NCI-H446 treated with DMSO at 0.1 percent for 48 hours (cell line): ENCODE results near the gene PKP1.

Experiments
- DNase-seq: peaks from one replicate; lab custom pipeline; 2025; lab: John Stamatoyannopoulos, UW

PKP1 gene

DNA sequence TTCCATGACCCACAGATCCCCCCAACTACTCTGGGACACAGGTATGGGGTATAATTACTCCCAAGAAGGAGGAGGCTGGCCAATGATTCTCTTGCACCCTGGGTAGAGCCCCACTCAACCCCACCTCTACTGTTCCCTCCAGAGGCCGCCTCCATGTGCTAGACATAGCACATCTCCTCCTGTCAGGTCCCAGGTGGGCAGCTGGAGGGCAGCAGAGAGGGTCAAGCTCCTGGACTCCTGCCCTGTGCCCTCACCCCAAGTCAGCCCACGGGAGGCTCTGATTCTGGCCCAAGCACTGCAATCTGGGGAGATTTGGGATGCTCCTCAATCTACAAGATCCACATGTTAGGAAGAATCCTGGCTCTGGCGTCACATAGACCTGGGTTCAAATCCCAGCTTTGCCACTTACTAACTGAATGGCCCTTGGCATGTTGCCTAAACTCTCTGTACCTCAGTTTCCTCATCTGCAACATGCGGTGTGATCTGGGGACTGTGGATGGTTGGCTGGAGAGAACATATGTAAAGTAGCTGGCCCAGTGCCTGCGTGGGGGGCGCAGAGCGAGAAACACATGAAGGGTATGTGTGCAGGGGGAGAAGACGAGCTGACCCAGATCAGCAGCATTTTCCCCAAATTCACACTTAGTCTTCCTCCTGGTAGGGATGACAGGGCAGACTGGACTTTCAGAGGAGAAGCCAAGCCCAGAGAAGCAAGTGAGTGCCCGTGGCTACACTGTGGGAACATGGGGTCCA is 71.0 kb downstream of the PKP1 start:
- DNase-seq: no peak

DNA sequence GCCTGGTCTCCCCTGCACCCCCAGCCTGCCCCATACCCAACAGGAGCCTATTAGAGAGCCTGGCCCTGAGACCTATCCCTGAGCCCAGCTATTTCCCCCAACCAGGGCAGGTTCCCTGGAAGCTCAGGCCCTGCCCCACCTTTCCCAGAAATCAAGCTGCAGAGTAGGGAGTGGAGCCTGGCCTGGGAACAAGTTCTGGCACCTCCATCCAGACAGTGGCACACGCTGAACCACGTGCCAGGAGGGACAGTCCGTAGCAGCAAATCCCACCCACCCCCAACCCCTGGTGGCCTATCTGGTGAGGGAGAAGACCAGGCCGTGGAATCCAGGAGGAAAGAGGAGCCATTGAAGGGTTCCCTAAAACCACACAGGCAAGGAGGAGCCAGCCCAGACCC is 71.6 kb downstream of the PKP1 start:
- DNase-seq: no peak

DNA sequence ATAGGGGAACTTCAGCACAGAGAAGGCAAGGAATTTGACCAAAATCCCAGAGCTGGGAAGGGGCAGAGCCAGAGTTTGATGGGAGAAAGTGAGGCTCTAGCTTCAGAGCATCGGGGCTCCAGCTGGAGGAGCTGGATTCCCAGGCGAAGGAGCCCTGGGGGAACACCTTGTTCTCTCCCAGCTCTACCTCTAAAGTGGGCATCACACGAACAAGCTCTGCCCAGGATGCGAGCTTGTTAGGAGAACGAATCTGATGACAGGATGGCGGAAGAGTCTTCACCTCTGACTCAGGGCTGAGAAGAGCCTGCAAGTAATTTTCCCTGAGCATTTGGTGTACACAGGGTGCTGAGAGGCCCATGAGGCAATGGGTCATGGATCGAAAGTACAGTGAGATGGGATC is 72.2 kb downstream of the PKP1 start:
- no peak for DNase-seq

DNA sequence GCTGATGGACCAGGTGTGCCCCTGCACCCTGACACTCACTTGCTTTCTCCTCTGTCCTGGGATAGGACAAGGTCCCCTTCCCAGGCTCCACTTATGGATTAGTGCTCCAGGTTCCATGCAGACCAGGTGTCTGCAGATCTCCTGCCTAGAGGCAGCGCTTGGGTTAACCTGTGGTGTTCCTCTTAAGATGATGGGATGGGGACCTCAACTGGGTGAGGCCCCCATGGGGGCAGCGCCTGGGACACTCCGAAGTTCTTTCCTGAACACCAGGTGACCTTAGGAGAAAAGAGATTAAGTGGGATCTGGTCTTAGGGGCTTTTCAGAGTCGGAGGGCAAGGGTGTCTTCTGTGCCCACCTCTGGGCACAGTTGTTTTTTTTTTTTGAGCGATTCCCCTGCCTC is 72.9 kb downstream of the PKP1 start:
- no peak for DNase-seq

DNA sequence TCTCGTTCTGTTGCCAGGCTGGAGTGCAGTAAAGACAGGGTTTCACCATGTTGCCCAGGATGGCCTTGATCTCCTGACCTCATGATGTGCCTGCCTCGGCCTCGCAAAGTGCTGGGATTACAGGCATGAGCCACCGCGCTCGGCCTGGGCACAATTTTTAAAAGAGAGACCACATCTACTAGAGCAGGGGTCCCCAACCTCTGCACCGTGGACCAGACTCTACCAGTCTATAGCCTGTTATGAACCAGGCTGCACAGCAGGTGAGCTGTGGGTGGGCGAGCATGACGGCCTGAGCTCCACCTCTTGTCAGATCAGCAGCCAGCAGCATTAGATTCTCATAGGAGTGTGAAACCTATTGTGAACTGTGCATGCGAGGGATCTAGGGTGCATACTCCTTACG is 73.4 kb downstream of the PKP1 start:
- DNase-seq: no peak

DNA sequence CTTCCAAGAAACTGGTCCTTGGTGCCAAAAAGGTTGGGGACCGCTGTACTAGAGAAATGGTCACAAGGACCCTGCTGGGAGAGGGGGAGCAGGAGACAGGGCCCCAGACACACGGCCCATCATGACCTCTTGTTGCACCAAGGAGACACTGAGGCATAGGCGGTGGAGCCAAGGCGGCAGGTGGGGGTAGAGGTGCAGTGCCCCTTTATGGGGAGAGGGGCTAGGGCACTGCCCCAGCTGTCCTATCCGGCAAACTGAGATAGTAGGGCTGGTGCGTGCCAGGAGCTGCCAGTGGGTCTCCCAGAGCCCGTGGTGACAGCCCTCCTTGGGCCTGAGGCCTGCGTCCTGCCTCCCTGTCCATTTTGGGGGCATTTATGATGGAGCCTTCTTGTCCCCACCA is 73.9 kb downstream of the PKP1 start:
- no peak for DNase-seq

DNA sequence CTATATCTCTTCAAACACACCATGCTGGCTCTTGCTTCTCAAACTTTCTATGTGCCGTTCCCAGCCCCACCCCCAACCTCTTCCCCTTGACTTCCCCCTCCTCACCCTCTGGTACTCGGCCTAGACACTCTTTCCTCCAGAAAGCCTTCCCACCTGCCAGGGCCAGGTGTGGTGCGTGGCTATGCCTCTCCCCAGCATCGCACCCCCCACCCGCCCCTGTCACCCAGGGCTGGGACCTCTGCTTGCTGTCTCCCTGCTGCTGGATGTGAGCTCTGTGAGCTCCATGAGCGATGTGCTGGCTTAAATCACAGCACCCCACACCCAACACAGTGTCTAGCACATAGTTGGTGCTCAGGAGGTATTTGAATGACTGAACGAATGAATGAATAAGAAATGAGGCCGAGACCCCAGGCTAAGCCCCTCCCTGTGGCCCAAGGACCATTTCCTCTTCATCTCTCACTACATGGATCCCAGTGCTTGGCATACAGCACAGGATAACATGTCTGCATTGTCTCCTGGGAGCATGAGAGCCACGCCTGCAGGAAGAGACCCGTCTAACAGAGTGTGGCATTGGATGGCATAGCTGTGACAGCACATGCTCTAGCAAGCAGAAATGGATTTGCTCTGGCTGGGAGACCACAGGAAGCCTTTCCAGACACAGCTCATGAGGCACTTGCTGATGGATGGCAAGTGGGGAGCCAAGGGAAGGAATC is 74.5 kb downstream of the PKP1 start:
- DNase-seq: no peak

DNA sequence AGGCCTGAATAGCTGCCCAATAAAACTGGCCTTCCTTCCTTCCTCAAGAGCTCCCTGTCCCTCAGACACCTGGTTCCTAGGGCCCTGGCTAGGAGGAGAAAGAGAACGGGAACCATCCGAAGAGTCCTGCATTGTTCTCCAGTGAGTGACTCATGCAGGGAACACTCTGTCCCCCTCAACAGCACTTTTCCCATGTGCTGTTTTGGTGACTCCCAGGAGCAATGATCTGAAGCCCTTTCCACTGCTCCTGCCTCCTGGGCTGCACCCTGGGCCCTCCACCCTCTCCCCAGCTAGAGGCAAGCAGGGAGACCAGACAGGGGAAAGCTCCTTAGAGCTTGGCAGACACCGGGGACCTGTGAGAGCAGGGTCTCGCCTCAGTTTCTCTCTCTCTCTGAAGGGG is 75.3 kb downstream of the PKP1 start:
- no peak for DNase-seq

DNA sequence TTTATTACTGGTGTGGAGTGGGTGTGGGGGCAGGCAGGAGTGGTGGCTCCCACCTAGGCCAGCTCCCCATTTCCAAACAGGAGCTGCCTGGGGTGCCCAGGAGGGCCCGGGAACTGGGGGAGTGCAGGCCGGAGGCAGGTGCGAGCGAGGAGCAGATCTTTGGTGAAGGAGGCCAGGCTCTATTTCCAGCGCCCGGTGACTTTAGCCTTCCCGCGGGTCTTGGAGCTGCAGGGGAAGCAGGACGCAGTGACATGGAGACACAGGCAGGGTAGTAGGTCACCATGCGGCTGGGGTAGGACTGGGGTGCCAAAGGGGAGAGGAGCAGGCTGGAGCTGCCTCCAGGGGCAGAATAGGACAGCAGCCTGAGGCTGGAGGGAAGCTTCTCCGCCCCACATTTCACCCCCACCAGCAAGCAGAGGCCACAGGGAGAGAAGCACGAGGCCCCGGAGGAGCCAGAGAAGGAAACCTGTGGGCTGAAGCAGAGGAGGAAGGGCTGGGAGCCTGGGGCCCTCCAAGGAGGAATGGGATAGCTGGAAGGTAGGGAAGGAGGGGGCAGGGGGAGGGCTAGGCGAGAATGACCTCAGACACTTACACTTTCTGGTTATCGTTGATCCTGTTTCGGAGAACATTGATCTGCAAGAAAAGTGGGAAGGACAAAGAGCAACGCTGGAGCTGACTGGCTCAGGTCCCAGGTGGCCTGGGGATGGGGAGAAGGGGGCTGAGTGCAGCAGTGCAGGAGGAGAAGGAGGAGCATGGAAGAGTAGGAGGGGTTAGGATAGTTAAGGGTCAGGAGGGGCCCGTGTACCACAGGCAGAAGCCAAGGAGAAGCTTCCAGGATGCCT is 75.9 kb downstream of the PKP1 start:
- no peak for DNase-seq

DNA sequence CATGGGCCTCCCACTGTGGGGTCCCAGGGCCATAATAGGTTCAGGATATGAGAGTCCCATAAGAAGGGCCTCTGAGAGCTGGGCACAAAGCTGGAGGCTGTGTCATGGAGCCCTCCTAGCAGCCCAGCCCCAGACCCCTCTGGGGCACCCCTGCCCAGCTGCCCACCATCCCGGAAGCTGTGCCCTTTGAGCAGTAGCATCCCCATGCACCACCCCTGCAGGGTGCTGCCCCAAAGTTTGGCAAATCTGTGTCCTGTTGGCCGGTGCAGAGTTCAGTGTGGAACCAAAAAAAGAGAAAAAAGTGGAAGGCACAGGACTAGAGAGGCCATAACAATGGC is 76.5 kb downstream of the PKP1 start:
- DNase-seq: no peak

DNA sequence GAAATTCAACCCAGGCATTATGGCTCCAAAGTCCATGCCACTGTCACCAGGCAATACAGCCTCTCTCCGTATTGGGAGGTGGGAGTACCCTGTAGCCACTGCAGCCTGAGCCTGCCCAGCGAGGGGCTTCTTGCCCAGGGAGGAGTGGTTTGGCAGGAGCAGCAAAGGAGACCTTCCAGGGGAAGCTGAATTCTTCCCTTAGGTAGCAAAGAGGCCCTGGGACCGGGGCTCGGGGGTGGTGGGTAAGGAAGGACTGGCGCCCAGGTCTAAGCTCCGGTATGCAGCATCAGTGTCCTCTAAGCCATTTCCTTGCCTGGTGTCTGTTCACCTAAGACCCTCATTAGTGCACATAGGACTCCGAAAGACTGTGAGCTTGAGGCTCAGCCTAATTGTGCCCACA is 77.2 kb downstream of the PKP1 start:
- DNase-seq: no peak

DNA sequence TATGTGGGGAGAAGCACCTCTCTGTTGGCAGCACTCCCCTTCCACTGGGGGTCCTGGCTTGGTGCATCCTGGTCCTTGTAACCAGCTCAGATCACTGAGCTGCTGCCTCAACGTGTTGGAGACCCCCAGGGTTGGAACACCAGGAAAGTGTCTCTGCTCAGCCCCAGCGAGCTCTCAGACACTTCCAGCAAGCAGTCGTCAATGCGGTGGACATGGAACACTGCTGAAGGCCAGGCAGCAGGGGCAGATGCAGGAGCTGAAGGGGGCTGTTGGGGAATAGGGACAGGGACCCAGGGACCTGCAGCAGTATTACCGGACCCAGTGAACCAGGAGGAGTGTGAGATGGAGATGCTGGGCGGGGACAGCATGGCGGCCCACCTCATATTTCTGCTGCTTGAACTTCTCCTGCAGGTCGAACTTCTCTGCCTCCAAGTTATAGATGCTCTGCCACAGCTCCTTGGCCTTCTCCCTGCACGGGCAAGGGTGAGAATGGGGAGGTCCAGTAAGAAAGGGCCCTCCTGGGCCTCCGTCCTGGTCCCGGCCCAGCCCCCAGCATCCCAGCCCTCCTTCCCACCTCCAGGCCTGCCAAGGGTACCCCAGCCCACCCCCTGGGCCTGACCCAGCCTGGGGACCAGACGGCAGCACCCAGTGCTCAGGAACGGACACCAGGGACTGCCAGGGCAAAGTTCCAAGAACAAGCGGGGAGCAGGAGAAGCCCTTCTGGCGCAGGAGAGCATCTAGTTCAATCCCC is 77.8 kb downstream of the PKP1 start:
- DNase-seq: no peak

DNA sequence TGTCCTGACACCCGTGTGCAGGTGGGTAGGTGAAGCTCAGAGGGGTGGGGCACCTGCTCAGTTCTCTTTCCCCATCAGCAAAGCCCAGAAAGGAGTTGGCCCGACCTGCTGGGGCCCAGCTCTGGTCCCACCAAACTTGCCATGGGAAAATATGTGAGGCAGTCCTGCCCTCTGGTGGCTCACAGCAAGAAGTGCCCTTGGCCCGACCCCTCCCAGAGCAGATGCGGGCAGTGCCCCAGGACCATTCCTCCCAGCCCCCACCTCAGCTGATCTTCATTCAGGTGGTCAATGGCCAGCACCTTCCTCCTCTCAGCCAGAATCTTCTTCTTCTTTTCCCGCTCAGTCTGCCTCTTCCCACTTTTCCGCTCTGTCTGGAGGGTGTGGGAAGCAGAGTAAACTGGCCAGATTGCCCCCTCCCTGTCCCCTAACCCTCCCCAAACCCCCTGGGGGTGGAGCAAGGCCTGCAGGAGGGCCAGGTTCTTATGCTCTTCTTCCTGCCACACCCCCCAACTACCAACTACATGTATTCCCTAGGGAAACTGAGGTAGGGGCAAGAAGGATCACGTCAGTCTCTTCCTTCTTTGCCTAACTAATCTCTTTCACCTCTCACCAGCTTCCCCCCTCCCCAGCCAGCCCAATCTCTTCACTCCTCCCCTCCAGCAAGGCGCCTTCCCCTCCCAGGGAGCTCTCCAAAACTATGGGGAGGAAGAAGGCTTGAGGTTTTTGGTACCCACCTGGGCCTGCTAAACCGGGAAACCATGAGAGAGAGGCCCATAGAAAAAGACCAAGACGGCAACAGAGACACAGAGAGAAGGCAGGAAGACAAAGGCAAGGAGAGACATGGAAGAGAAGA is 78.6 kb downstream of the PKP1 start:
- no peak for DNase-seq

DNA sequence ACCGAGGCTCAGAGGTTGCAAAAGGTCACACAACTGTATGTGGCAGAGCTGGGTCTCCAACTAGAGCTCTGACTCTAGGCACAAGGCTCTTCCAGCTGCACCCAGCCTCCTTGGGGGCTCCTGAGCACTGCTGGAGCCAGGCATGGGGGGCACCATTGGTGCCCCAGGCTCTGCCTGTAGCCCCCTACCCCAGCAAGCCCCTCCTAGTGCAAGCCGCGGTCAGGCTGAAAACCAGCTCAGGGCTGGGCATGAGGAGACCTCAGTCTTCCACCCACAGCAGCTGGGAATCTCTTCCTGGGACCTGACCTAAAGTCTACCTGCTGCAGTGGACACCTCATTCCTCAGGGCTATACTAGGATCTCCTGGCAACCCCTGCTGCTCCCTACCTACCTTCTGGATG is 79.6 kb downstream of the PKP1 start:
- DNase-seq: no peak

DNA sequence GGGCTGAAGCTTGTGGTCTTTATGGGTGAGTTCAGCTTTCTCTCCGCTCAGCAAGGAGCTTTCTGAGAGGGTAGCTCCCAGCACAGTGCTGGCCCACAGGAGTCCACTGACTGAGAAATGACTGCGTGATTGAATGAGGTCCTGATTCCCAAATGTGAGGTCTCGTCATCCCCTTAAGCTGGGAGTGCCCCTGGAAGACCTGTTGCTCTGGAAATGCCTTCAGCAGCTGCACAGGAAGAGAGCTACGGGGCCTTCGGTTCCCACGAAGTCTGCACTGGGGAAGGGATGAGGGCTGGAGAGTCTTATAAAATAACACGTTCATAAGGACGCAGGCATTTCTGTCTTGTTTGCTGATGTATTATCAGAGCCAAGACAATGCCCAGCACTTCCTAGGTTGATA is 80.2 kb downstream of the PKP1 start:
- no peak for DNase-seq

DNA sequence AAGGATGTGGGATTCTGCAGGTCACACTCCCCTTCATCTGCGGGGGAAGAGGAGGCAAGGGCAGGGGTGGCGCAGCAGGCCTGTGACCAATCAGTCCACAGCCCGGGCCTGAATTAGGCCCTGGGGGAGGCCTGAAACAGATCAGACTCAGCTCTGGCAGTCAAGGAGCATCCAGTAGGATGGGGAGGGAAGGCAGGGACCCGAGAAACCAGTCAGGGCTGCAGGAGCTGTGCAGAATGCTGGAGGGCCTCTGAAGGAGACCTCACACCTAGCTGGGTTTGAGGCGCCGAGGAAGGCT is 81.5 kb downstream of the PKP1 start:
- DNase-seq: no peak

DNA sequence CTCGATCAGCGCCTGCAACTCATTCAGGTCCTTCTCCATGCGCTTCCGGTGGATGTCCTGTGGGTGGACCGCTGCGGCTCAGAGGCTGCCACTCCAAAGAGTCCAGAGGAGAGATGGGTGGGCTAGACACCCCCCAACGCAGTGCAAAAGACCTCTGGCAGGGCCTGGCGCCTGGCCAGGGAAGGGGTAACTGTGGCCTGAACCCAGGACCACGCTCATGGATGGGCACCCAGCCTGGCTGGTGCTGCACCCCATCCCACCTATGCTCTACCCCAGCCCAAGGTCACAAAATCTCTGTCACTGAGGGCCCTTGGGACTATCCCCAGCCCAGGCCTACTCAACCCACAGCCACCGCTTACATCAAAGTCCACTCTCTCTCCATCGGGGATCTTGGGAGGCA is 81.9 kb downstream of the PKP1 start:
- DNase-seq: no peak

DNA sequence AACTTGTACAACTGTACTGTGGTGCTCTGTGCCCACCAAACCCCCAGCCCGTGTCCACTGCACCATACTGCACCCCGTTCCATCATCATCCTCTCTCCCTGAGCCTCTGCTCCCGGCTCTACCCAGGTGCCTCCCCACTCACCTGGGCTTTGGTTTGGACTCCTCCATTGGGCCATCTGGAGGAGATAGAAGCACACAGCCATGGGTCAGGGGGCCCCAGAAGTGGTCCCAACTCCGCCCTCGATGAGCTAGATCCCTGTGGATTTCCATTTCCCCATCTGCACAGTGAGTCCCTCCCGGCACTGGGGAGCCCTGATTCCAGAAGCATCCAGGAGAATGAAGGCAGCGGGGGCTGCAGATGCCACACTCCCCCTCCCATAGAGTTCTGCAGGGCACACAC is 83.4 kb downstream of the PKP1 start:
- no peak for DNase-seq

DNA sequence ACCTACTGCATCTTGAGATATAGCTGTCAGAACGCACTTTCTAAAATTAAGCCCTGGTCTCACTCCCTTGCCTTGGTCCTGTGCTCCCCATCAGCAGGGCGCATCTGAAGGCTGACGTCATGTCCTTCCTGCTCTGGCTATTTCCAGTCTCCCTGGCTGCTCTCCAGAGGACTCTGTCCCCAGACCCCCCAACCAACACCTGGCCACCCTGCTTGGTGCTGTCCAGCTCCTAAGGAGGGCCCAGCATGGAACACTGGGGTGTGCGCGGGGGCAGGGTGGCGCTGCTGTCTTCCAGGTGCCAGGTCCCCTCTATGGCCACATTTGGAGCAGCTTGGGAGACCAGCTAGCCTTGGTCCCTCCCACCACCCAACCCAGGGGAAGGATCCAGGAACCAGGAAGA is 85.9 kb downstream of the PKP1 start:
- no peak for DNase-seq

DNA sequence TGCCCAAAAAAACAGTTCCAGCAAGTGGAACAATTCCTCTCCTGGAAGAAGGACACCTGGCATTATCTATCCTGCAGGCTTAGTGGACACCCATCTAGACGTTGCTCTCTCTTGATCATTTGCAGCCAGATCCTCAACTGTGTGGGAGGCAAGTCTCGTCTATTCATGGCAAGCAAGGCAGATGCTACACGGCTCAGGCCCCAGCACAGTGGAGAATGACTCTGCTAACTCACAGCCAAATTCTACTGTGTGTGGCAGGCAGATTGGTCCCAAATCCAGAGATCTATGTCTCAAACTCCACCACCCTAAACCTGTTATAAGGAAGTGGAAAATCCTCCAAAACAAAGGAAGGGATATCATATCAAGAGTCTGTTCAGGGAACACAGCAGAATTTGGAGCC is 87.2 kb downstream of the PKP1 start:
- DNase-seq: no peak

DNA sequence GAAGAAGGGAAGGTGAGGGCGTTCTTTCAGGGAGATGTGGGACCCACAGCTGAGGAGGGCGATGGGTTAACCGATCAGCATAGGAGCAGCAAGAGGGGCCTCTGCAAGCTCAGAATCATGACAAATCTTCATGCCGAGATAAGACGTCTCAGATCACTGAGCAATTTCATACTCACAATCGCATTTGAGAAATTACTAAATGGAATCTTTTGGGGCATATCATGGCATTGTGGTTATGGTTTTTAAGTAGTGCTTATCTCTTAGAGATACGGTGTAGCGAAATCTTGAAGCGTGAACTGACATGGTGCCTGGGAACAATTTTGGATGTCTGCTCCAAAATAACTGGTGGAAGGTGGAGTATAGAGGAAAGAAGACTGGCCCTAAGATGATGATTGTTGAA is 88.0 kb downstream of the PKP1 start:
- DNase-seq: no peak

DNA sequence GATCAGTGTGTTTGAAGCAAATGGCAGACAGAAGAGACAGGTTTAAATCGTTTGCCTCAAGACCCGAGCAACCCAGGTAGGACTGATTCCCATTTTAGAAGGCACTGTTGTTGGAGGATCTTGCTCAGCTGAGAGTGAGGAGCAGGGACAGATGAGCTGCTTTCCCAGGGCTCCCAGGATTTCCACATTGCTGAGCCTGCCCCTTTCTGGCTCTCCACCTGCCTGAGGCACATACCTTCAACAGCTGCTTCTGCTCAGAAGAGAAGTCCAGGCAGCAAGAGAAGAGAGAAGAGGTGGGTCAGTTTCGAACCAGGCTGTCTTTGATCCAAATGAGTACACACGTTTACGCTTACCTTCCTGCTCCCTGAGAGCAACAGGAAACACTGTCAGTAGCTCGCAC is 88.5 kb downstream of the PKP1 start:
- DNase-seq: no peak
